Adrenal gland (tissue), 12 donors: Measurements from ENCODE around the gene RPL29. TPM values are rescaled to one million over a fixed set of nuclear protein-coding genes. Genes with fewer than 3 reads are reported as not detected.

ENCODE experiments used
- DNase-seq, 7 donors: peaks; one replicate each; pipeline ENCODE4 v3.0.0-alpha.2; 2019 to 2020
- H3K27ac ChIP-seq, 5 donors: fragments of 200-600 bp; sonication (generic) in 4 of 5; 1 replicate in 3 of 5; 2 replicates in 2 of 5; pipeline versions ENCODE4 v1.5.1 to v1.8.0; 2016 to 2020; ENCODE audit warnings: mild to moderate bottlenecking in 1 of 5
- H3K27me3 ChIP-seq: fragments of 200-600 bp; 2 replicates; pipeline ENCODE4 v1.8.0; 2021
- H3K36me3 ChIP-seq, 2 donors: fragments of 200-600 bp; replicated peaks in 1 of 2; 1 replicate in 1 of 2; 2 replicates in 1 of 2; pipeline versions ENCODE4 v1.5.1 to v1.8.0; 2018 to 2022
- H3K4me1 ChIP-seq, 2 donors: fragments of 200-600 bp; replicated peaks in 1 of 2; 1 replicate in 1 of 2; 2 replicates in 1 of 2; pipeline versions ENCODE4 v1.5.1 to v1.8.0; 2018 to 2021
- H3K4me3 ChIP-seq, 4 donors: fragments of 200-600 bp; sonication (generic) in 3 of 4; one replicate each; pipeline ENCODE4 v1.5.1; 2016 to 2018
- H3K9me3 ChIP-seq, 3 donors: fragments of 200-600 bp; sonication (generic) in 1 of 3; replicated peaks in 1 of 3; 1 replicate in 2 of 3; 2 replicates in 1 of 3; pipeline versions ENCODE4 v1.5.1 to v1.8.0; 2016 to 2021
- POLR2A ChIP-seq, 2 donors: fragments of 450-650 bp; IDR thresholded peaks; one replicate each; pipeline ENCODE4 v1.6.1; 2017; ENCODE audit warnings: antibody characterized with exemption in 2 of 2, mild to moderate bottlenecking in 2 of 2, moderate library complexity in 1 of 2
- WGBS, 4 donors: extraction: QIAGEN DNeasy Blood & Tissue Kit in 2 of 4; methylation state at CpG; one replicate each; pipeline versions ENCODE4 v1.1.5 to v1.1.7; 2013 to 2017; 5-methylcytosine and 5-hydroxymethylcytosine counted together
- intact Hi-C, 2 donors: fragments of 100-400 bp; cut with DNase I; formaldehyde crosslinking; loops; one replicate each; pipeline versions ENCODE4 v1.14.1 to v1.15.0; 2022 to 2023
- polyA plus RNA-seq, 3 donors: library from polyadenylated mRNA; stranded (reverse); fragments of 200-250 nt in 2 of 3; fragments of 350-450 nt in 1 of 3; fragmentation: Illumina TruSeq in 1 of 3; extraction: RNeasy Lipid Tissue Mini Kit (QIAGEN cat#74804) in 1 of 3; gene quantifications; one replicate each; pipeline ENCODE4 v1.2.3, GENCODE V29; 2013 to 2014
- total RNA-seq, 9 donors: library from RNA; depleted of rRNA in 4 of 9; stranded (reverse); fragments of >200 nt in 4 of 9; fragments of 120-200 nt in 1 of 9; fragmentation: NEBNext Ultra II Directional in 1 of 9; extraction: Animal tissue kit (Norgen Biotek cat#: 25700) in 1 of 9; gene quantifications; one replicate each; pipeline versions ENCODE4 v1.1.0 to v1.2.4, GENCODE V29; 2013 to 2023
- TF ChIP-seq, protein P1 (sequence below), 6 experiments: fragments of 450-650 bp in 4 of 6; fragments of 200-600 bp in 2 of 6; sonication (generic) in 1 of 6; IDR thresholded peaks; 1 replicate in 5 of 6; 2 replicates in 1 of 6; pipeline versions ENCODE4 v1.5.1 to v1.8.0; 2016 to 2021; ENCODE audit warnings: antibody characterized with exemption in 6 of 6, mild to moderate bottlenecking in 2 of 6, moderate library complexity in 1 of 6
- donor health status: healthy with polysubstance abuse.
- donor health status: Bipolar disorder and iron deficiency.
- donor health status: DM: yes; HTN: yes; CAD: no.
- donor health status: DM: no; HTN: no; CAD: no.
- donor health status: DM: no; HTN: no; CAD: no.
- donor health status: DM: yes; HTN: yes; CAD: no.

Gene RPL29
- total and polyA plus RNA-seq, 12 donors, result 947 to 3,421 (median 1,448) TPM

DNA sequence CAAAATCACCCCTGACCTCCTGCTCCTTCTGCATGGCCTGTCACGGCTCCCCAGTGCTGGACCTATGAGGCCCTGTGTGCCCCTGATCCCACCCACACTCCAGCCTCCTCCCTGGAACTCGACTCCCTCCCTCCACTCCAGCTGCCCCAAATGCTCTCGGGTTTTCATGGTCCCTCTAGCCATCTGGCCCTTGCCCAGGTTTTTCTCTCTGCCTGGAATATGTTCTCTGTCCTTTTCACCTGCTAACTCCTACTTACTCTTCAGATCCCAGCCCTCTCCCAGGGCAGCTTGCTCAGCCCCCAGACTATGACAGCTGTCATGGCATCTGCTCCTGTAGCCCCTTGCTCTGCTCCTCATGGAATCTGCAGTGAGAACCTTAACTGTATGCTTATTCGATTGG is 30.3 kb upstream of the RPL29 start:
- no peaks in the 10 kb centered on the region for H3K36me3 ChIP-seq
- peak in 1 of 7 donors; percentile 53 for DNase-seq
- peak overlapping the region in 2 of 5 donors; percentile 46 to 71 for H3K27ac ChIP-seq
- no peak overlapping the region for H3K4me3 ChIP-seq
- intact Hi-C loops, result no loop called here
- H3K27me3 ChIP-seq, result no peaks in the 10 kb centered on the region
- H3K4me1 ChIP-seq, result peaks cover 17 to 60% of the 10 kb centered on the region in 2 donors
- TF ChIP-seq, protein P1, sequence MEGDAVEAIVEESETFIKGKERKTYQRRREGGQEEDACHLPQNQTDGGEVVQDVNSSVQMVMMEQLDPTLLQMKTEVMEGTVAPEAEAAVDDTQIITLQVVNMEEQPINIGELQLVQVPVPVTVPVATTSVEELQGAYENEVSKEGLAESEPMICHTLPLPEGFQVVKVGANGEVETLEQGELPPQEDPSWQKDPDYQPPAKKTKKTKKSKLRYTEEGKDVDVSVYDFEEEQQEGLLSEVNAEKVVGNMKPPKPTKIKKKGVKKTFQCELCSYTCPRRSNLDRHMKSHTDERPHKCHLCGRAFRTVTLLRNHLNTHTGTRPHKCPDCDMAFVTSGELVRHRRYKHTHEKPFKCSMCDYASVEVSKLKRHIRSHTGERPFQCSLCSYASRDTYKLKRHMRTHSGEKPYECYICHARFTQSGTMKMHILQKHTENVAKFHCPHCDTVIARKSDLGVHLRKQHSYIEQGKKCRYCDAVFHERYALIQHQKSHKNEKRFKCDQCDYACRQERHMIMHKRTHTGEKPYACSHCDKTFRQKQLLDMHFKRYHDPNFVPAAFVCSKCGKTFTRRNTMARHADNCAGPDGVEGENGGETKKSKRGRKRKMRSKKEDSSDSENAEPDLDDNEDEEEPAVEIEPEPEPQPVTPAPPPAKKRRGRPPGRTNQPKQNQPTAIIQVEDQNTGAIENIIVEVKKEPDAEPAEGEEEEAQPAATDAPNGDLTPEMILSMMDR (IDR thresholded peaks at IDR 0.05), result no peak
- TF ChIP-seq POLR2A (IDR thresholded peaks at IDR 0.05), result no peak
- 60 to 73% (median 67%) methylated on average over 4 of the region's 4 CpGs for WGBS, 4 donors
- no peaks in the 10 kb centered on the region for H3K9me3 ChIP-seq

DNA sequence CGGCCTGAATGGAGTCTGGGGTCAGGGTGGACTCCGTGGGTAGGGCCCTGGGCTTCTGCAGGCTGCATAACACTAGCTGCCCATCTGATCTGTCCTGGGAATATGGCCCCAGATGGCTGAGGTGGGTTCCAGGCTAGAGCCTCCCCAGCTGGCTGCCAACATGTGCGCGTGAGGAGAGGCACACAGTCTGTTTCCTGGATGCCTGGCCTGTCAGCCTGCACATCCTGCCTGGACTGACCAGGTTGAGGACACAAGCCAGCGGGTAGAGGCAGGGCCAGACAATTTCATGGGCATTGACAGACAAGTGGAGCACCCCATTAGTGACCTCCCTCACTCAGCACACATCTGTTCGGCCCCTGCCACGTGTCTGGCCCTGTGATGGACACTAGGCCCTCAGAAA is 29.8 kb upstream of the RPL29 start:
- Histone ChIP-seq H3K4me3 (no peak overlapping the region), H3K4me1 (peaks cover 17 to 65% of the 10 kb centered on the region in 2 donors), H3K9me3 (no peaks in the 10 kb centered on the region), H3K27ac (peak overlapping the region in 2 of 5 donors; percentile 46 to 71), H3K27me3 (no peaks in the 10 kb centered on the region), H3K36me3 (no peaks in the 10 kb centered on the region)
- DNase-seq, result peak in 3 of 7 donors; percentile 35 to 71 (median 38)
- WGBS, 4 donors, result 76 to 100% (median 81%) methylated on average over 1 to 7 of the region's 7 CpGs
- no peak for TF ChIP-seq POLR2A (IDR thresholded peaks at IDR 0.05)
- TF ChIP-seq, protein P1 (IDR thresholded peaks at IDR 0.05), result no peak
- intact Hi-C loops, result no loop called here

DNA sequence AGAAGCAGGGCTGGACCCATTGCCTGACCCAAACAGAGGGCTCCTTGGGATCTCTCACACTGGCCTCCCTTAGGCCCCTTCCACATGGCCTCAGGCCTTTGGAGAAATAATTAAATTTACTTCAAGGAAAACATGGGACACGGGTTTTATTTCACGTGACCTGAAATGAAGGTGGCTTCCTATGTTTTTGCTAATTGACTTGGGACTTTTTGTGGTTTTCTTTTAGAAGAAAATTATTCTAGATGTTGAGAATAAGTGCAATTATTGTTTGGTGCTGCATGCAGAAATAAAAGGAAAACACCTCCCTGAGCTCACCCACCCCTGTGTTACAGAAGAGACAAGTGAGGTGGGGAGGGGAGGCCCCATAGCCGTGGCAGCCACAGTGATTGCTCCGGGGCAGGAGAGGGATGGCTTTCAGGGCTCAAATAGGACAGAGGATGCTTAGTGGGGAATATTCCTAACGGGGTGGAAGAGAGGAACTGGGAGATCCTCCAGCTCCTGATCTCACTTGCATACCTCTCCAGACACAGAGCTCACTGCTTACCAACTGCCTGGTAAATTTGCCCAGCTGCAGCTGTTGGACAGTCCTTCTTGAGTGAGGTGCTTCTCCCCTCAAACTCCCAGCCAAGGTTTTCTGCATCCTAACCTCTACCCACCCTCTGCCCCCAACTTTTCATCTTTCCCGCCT is 29.2 kb upstream of the RPL29 start:
- no peak overlapping the region for H3K4me3 ChIP-seq
- DNase-seq, result no peak
- TF ChIP-seq POLR2A (IDR thresholded peaks at IDR 0.05), result no peak
- TF ChIP-seq, protein P1 (IDR thresholded peaks at IDR 0.05), result no peak
- intact Hi-C loops, result no loop called here
- no peaks in the 10 kb centered on the region for H3K27me3 ChIP-seq
- no peaks in the 10 kb centered on the region for H3K36me3 ChIP-seq
- 70 to 86% (median 80%) methylated on average over 5 to 6 of the region's 6 CpGs for WGBS, 4 donors
- H3K27ac ChIP-seq, result peak overlapping the region in 2 of 5 donors; percentile 71 to 84
- H3K4me1 ChIP-seq, result peaks cover 17 to 66% of the 10 kb centered on the region in 2 donors
- H3K9me3 ChIP-seq, result no peaks in the 10 kb centered on the region

DNA sequence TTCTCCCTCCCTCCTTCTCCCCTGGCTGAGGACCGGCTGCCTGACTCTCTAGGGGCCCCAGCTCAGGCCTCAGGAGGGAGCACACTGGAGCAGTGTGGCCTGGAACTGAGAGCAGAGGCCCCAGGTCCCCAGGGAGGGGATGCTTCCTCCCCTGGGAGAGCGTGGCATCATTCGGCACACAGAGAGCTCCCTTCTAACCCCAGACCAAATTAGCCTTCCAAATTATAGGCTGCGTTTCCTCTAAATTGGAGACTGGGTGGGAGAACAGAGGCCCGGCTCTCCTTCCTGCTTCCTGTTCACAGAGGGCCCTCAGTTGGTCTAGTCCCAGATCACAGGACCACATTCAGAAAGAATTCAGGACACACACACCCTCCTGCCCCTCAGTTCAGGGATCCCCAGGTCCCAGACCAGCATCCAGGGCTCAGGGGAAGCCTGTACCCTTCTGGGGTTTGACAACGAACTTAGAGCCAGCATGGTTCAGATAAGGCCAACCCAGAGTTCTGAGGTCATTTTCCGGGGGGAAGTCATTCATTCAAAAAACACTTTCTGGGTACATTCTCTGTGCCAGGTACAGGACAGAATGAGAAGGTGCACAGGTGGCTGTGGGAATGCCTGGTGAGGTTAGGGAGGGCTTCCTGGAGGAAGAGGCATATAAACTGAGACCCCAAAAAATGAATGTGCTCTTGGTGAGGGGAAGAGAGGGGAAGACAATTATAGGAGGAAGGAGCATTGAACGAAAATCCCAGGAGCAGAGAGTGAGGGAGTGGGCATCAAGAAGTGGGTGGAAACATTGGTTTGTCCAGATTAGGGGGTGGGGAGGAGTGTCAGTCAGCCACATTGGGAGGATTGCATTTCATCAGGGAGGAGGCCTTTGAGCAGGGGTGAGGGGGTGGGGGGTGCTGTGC is 28.4 kb upstream of the RPL29 start:
- H3K4me1 ChIP-seq, result peaks cover 17 to 58% of the 10 kb centered on the region in 2 donors
- intact Hi-C loops, result no loop called here

More for the DNA sequence above, 28.4 kb upstream of the RPL29 start:
- no peaks in the 10 kb centered on the region for H3K36me3 ChIP-seq
- DNase-seq, result peak in 1 of 7 donors; percentile 52
- H3K4me3 ChIP-seq, result no peak overlapping the region
- 61 to 74% (median 68%) methylated on average over 4 to 8 of the region's 8 CpGs for WGBS, 4 donors
- H3K27ac ChIP-seq, result peak overlapping the region in 3 of 5 donors; percentile 46 to 84 (median 71)
- TF ChIP-seq, protein P1 (IDR thresholded peaks at IDR 0.05), result no peak
- no peak for TF ChIP-seq POLR2A (IDR thresholded peaks at IDR 0.05)
- no peaks in the 10 kb centered on the region for H3K27me3 ChIP-seq
- no peaks in the 10 kb centered on the region for H3K9me3 ChIP-seq
